ENCODE measurements around the gene PDE11A. TPM values are rescaled to one million over a fixed set of nuclear protein-coding genes. Genes with fewer than 3 reads are reported as not detected.

Gene PDE11A
- total and polyA plus RNA-seq, 2 of the 13 experiments (the other 11 are each of a cell fraction or from before 2014, with no cell fraction given): 1.2 to 1.7 TPM

- TF ChIP-seq ZNF124 (CRISPR knock-in tag; IDR thresholded peaks at IDR 0.05): peak; percentile 53; the same call in 1 of the 2 replicates
- no peak for TF ChIP-seq SP5 (CRISPR knock-in tag; IDR thresholded peaks at IDR 0.05; ENCODE audit: borderline replicate concordance, low read depth)
- peak; percentile 50; the same call in 1 of the 2 replicates for TF ChIP-seq ATRX (CRISPR knock-in tag; IDR thresholded peaks at IDR 0.05; ENCODE audit: borderline replicate concordance)
- TF ChIP-seq, protein P1, sequence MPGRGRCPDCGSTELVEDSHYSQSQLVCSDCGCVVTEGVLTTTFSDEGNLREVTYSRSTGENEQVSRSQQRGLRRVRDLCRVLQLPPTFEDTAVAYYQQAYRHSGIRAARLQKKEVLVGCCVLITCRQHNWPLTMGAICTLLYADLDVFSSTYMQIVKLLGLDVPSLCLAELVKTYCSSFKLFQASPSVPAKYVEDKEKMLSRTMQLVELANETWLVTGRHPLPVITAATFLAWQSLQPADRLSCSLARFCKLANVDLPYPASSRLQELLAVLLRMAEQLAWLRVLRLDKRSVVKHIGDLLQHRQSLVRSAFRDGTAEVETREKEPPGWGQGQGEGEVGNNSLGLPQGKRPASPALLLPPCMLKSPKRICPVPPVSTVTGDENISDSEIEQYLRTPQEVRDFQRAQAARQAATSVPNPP (CRISPR knock-in tag; IDR thresholded peaks at IDR 0.05): 0 out of 2 replicates have a peak, but pooled peaks have one; percentile 43
- TF ChIP-seq PHF8 (CRISPR knock-in tag; IDR thresholded peaks at IDR 0.05): peak; percentile 88
- TF ChIP-seq, protein P2, sequence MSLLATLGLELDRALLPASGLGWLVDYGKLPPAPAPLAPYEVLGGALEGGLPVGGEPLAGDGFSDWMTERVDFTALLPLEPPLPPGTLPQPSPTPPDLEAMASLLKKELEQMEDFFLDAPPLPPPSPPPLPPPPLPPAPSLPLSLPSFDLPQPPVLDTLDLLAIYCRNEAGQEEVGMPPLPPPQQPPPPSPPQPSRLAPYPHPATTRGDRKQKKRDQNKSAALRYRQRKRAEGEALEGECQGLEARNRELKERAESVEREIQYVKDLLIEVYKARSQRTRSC (CRISPR knock-in tag; IDR thresholded peaks at IDR 0.05; ENCODE audit: low read depth): peak; percentile 95
- TF ChIP-seq ZNF263 (CRISPR knock-in tag; IDR thresholded peaks at IDR 0.05): no peak
- no peak for TF ChIP-seq FOXP1 (IDR thresholded peaks at IDR 0.05)
- TF ChIP-seq FOXP1 (CRISPR knock-in tag; IDR thresholded peaks at IDR 0.05): peak; percentile 12; the same call in 1 of the 2 replicates
- TF ChIP-seq, protein P3, sequence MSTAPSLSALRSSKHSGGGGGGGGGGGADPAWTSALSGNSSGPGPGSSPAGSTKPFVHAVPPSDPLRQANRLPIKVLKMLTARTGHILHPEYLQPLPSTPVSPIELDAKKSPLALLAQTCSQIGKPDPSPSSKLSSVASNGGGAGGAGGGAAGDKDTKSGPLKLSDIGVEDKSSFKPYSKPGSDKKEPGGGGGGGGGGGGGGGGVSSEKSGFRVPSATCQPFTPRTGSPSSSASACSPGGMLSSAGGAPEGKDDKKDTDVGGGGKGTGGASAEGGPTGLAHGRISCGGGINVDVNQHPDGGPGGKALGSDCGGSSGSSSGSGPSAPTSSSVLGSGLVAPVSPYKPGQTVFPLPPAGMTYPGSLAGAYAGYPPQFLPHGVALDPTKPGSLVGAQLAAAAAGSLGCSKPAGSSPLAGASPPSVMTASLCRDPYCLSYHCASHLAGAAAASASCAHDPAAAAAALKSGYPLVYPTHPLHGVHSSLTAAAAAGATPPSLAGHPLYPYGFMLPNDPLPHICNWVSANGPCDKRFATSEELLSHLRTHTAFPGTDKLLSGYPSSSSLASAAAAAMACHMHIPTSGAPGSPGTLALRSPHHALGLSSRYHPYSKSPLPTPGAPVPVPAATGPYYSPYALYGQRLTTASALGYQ (CRISPR knock-in tag; IDR thresholded peaks at IDR 0.05): 0 out of 2 replicates have a peak, but pooled peaks have one; percentile 43
- TF ChIP-seq, protein P4, sequence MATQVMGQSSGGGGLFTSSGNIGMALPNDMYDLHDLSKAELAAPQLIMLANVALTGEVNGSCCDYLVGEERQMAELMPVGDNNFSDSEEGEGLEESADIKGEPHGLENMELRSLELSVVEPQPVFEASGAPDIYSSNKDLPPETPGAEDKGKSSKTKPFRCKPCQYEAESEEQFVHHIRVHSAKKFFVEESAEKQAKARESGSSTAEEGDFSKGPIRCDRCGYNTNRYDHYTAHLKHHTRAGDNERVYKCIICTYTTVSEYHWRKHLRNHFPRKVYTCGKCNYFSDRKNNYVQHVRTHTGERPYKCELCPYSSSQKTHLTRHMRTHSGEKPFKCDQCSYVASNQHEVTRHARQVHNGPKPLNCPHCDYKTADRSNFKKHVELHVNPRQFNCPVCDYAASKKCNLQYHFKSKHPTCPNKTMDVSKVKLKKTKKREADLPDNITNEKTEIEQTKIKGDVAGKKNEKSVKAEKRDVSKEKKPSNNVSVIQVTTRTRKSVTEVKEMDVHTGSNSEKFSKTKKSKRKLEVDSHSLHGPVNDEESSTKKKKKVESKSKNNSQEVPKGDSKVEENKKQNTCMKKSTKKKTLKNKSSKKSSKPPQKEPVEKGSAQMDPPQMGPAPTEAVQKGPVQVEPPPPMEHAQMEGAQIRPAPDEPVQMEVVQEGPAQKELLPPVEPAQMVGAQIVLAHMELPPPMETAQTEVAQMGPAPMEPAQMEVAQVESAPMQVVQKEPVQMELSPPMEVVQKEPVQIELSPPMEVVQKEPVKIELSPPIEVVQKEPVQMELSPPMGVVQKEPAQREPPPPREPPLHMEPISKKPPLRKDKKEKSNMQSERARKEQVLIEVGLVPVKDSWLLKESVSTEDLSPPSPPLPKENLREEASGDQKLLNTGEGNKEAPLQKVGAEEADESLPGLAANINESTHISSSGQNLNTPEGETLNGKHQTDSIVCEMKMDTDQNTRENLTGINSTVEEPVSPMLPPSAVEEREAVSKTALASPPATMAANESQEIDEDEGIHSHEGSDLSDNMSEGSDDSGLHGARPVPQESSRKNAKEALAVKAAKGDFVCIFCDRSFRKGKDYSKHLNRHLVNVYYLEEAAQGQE (IDR thresholded peaks at IDR 0.05; ENCODE audit: borderline replicate concordance in 1 of 2, low read depth in 1 of 2, low read length in 2 of 2): no peak
- no peak for TF ChIP-seq MAFF (IDR thresholded peaks at IDR 0.05; ENCODE audit: low read depth, low read length)
- TF ChIP-seq ZBTB44 (CRISPR knock-in tag; IDR thresholded peaks at IDR 0.05): no peak
- TF ChIP-seq MYNN (CRISPR knock-in tag; IDR thresholded peaks at IDR 0.05; ENCODE audit: low read depth): 0 out of 2 replicates have a peak, but pooled peaks have one; percentile 63
- TF ChIP-seq HOXA3 (CRISPR knock-in tag; IDR thresholded peaks at IDR 0.05): peak; percentile 81
- TF ChIP-seq ZNF589 (CRISPR knock-in tag; conservative IDR thresholded peaks at IDR 0.05): no peak
- TF ChIP-seq, protein P5, sequence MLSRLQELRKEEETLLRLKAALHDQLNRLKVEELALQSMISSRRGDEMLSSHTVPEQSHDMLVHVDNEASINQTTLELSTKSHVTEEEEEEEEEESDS (CRISPR knock-in tag; IDR thresholded peaks at IDR 0.05; ENCODE audit: borderline replicate concordance): peak; percentile 86; the same call in 1 of the 2 replicates
- TF ChIP-seq ZNF747 (CRISPR knock-in tag; IDR thresholded peaks at IDR 0.05; ENCODE audit: borderline replicate concordance): no peak; the same call in 1 of the 2 replicates
- no peak for TF ChIP-seq U2AF2 (IDR thresholded peaks at IDR 0.05; ENCODE audit: low read depth, low read length)
- no peak for TF ChIP-seq CBX1 (IDR thresholded peaks at IDR 0.05; ENCODE audit: low read depth)
These were observed 454.0 kb downstream of the PDE11A start (continued) for GRCh38 chr2:177618255-177619253.
